ENCODE results near the gene TTC16.

DNA sequence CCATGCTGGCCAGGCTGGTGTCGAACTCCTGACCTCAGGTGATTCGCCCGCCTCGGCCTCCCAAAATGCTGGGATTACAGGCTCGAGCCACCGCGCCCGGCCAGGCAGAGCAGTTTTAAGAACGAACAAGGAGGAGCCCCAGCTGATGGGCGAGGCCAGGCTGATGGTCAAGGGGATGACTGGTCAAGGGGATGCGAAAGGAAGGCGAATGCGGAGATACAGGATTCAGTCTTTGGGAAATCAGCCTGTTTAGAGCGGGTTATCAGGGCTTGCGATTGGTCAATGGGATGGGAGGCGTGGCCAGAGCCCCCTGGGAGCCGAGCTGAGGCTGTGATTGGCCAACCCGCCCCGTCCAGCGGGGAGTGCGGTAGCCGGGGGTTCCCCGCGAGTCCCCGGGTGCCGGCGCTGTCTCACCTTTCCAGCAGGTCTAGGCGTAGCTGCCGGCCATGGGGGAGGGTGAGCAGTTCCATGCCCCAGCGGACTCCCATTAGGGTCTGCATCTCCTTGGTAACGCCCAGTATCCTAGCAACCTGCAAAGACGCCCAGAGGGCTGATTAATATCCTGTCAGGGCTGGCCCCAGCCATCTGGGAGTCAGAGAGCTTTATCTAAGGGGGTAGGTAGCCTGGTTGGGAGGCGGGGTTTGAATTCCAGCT, 26.7 kb downstream of the TTC16 start:
- TF ChIP-seq POLR2A (IDR thresholded peaks at IDR 0.05) (no peak), CTCF (IDR thresholded peaks at IDR 0.05) (no peak), POLR2AphosphoS5 (IDR thresholded peaks at IDR 0.05) (no peak)
